ENCODE measurements around the gene RIN1.

- TF ChIP-seq, protein P1, sequence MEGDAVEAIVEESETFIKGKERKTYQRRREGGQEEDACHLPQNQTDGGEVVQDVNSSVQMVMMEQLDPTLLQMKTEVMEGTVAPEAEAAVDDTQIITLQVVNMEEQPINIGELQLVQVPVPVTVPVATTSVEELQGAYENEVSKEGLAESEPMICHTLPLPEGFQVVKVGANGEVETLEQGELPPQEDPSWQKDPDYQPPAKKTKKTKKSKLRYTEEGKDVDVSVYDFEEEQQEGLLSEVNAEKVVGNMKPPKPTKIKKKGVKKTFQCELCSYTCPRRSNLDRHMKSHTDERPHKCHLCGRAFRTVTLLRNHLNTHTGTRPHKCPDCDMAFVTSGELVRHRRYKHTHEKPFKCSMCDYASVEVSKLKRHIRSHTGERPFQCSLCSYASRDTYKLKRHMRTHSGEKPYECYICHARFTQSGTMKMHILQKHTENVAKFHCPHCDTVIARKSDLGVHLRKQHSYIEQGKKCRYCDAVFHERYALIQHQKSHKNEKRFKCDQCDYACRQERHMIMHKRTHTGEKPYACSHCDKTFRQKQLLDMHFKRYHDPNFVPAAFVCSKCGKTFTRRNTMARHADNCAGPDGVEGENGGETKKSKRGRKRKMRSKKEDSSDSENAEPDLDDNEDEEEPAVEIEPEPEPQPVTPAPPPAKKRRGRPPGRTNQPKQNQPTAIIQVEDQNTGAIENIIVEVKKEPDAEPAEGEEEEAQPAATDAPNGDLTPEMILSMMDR (IDR thresholded peaks at IDR 0.05), result no peak
- TF ChIP-seq POLR2A (IDR thresholded peaks at IDR 0.05), result no peak
Measured at GRCh38 chr11:66309475-66309874, 26.8 kb downstream of the RIN1 start.
